ENCODE data around the gene SLC17A3.

SLC17A3 gene

DNA sequence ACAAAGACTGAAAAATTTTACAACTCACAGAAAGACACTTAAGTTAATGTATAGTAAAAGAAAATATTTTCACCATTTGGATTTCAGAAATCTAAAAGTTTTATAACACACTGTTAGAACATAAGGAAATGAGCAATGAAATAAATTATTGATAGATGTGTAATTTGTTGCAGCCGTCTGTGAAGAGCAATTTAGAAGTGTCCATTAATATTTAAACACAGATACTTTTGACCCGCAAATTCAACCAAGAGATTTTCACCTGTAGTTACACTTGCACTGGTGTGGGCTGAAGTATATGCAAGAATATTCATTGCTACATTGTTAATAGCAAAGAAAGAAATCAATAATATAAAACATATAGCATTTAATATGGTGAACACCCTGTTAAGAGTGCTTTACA is 14.6 kb upstream of the SLC17A3 start:
- DNase-seq = no peak

DNA sequence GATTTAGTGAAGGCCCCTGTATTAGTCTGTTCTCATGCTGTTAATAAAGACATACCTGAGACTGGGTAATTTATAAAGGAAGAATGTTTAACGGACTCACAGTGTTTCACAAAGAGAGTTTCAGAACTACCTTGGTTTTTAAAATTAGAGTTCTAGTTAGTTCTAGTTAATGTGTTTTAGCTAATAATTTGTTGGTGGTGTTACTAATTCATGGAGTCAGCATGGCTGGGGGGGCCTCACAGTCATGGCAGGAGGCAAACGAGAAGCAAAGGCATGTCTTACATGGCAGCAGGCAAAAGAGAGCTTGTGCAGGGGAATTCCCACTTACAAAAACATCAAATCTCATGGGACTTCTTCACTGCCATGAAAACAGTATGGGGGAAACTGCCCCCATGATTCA is 12.0 kb upstream of the SLC17A3 start:
- DNase-seq = no peak

DNA sequence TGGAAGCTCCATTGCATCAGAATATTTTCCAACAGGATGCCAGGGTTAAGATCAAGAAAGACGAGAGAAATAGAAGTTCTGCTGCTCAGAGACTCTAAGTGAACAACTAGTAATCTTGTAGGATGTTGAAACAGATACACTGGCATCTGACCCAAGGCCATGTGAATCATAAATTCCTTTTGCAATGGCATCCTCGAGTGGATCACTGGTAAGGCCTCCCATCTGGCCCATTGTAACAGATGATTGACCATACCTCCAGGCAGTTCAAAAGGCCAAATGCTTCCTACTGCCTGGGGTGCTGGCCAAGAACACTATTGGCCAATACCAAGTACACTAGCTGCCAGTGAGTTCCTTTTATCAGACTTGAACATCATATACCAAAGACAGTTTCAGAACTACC is 9.9 kb upstream of the SLC17A3 start:
- no peak for DNase-seq

DNA sequence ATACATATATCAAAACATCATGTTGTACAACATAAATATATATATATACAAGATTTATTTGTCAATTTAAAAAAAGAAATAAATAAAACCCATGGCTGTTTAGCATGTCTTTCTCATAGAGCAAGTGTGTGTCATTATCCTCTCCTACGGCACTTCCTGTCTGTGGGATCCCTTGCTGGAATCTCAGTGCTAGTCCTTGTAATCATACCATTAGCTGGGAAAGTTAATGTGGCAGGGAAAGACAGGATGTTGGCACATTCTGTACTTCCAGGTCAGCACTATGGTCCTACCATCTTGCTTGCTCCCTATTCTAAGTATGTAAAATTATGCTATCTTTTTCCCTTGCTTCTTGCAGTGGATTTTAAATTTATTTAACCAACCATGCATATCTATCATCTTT is 9.5 kb upstream of the SLC17A3 start:
- no peak for DNase-seq

DNA sequence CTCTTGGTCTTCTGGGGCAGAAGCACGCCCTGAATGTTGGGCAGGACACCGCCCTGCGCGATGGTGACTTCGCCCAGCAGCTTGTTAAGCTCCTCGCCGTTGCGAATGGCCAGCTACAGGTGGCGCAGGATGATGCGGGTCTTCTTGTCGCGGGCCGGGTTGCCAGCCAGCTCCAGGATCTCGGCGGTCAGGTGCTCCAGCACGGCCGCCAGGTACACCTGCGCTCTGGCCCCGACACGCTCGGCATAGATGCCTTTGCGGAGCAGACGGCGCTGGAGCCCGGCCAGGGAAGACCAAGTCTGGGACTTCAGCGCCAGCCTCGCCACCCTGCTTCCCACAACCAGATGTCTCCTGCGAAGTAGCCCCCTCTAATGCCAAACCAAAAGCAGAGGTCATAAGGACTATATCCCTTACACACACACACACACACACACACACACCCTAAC is 8.0 kb upstream of the SLC17A3 start:
- no peak for DNase-seq

DNA sequence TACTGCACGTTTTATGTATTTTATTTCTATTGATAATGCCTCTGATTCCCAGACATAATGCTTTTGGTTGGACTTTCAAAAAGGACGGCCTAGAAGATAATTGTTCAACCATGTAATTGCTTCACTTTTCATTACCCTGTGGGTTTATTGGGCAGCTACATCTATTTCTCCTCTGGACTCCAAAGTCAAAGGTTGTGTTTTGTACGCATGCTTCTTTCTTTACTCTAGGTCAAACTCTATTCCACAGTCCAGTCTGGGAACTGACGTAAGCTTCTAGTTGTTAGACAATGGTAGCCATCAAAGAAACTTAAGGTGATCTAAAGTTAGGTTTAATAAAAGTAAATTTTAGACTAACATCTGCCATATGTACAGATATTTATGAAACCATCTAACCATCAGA is 6.6 kb upstream of the SLC17A3 start:
- DNase-seq = no peak

DNA sequence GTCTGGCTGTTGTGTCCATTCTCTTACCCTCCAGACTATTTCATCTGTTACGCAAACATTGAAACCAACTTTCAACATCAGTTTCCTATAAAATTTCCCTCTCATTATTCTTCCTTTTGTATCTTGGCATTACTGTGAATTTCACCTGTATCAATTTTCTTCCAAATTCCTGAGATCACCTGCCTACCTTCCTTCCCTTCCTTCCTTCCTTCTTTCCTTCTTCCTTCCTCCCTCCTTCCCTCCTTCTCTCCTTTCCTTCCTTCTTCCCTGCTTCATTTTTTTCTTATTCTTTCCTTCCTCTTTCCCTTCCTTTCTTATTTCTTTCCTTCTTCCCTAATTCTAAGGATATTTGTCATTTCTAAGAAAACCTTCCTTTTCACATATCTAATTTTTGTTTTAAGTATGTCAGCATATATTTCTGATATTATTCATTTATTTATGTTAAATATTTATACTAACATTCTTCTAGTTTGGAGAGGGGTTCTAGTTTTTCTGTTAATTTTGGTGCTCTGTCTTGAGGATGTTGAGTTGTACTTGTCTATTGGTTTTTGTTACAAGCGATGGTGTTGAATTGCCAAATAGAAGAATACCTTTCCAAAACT is 4.8 kb upstream of the SLC17A3 start:
- DNase-seq = no peak

DNA sequence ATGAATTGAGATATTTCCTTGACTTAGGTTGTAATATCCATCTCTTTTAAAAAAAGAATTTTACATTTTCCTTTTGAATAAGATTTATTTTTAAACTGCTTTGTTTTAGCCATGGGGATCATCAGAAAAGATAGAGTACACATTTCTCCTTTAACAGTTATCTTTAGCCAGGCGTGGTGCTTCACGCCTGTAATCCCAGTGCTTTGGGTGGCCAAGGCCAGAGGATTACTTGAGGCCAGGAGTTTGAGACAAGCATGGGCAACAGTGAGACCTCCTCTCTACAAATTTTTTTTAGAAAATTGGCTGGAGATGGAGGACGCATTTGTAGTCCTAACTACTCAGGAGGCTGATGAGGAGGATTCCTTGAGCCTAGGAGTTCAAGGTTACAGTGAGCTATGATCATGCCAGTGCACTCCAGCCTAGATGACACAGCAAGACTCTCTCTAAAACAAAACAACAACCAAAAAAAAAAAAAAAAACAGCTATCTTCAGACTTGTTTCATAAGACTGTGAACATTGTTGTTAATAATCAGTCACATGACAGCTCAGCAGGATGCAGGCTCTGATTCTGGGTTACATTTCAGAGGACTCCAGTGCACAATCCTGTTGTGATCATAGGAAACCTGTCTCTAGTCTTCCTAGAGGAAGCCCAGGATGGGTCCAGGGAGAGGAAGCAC is 2.0 kb upstream of the SLC17A3 start:
- DNase-seq = no peak

DNA sequence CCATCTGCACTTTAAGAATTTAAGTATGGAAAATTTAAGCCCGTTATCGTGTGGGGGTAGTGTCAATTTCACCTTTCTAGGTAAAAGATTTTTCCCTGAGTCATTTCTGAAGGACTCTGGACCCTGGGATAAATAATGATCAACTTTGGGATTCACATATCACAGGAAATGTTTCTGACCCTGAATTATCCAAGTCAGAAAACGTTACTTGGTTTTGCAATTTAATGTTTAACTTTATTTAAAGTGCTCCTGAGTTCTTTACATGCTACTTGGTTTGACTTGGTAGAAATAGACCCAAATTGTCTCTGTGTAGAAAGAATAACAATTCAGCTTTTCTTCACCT is 1.5 kb upstream of the SLC17A3 start:
- no peak for DNase-seq

DNA sequence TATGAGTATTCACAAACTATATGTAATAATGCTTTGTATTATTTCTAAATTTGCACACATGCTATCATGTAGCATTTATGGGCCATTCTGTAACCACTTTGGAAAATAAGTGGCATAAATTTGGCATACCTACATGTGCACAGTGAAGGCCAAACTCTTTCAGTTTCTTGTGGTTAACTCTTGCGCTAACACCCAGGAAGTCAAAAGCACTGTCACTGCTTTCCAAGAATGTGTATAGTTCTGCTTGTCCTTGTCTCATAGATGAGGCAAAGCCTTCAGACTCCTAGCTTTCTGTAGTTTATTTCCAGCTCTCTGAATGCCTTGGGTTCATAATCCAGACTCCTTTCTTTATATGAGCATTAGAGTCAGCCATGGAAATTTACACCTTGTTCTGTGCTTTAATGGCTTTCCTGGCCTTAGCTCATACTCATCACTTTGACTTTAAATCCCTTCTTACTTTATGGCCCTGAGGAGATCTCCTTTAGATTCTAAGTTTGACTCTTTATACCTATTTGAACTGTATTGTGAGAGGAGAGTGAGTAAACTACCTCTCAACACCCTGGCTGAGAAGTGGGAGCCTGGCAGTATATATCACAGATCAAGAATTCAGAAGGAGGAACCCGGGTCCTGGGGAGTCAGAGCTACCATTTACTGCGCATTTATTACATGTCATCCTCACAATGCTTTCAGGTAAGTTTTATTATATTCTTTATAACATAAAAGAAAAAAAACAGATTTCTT is 949 bp upstream of the SLC17A3 start:
- DNase-seq = no peak

DNA sequence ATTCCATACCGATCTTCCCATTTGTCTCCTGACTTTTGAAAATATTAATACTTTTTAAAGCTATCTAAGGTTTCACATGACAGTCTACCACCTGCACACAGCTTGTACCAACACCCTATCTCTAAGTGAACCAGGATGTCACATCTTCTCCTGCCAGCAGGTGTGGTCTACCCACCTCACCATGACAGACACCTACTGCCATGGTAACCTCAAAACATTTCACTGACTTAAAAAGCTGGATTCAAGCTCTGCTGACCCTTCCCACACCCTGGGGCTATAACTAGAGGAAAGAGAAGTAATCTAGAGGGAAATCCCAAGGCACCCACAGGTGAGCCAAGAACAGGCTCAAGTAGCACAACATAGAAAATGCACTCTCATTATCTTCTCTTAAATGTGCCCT is 1.2 kb downstream of the SLC17A3 start:
- no peak for DNase-seq

DNA sequence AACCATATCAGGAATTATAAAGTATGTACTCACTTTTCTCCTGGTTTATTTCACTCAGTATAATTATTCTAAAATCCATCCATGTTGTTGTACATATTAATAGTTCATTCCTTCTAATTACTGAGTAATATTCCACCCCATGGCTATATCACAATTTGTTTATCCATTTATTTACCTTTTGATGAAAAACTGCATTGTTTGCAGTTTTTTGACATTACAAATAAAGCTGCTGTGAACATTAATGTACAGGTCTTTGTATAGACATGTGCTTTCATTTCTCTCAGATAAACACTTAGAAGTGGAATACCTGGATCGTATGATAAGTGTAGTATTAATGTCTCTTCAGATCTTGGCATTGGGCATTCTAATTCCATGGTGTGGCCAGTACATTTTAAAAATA is 4.2 kb downstream of the SLC17A3 start:
- no peak for DNase-seq

DNA sequence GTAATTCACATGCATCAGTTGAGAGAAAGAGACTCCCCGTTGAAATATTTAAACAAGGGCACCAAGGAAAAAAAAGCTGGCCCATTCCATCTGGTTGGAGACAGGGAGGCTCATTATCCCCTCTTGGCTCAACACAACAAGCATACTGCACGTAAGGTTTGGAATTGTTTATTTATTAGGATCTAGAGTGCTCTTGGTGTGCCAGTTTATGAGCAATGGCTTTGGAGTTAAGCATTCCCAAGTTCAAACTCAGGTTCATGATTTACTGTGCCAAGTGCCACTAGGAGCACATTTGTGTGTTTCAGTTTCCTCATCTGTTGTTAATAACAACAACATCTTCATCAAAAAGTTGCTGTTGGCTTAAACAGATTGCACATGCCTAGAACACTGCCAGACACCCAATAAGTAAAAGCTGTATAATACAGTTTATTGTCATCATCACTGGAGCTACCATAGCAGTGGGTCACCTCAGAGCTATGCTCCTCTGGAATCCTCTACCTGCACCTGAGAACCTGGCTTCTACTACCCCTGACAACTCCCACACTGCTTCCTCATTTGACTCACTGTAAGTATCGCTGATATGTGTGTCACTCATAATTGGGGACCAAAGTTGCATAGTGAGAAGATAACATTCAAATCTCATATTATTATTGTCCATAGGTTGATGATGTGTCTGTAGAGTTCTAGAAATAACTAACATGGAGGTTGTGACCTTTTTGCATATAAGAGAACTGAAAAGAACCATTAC is 5.4 kb downstream of the SLC17A3 start:
- DNase-seq = no peak

DNA sequence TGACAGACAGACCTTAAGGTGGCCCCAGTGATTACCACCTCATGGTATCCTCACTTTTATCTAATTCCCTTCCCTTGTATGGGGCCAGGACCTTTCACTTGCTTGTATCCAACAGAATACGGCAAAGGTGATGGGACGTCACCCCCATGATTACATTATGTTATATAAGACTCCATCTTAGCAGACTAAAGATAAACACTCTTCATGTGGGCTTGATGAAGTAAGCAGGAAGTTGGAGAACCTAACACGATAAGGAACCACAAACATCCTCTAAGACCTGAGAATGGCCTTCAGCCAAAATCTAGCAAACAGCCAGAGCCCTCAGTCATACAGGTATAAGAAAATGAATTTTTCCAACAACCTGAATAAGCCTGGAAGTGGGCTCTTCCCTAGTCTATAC is 8.0 kb downstream of the SLC17A3 start:
- DNase-seq = no peak

DNA sequence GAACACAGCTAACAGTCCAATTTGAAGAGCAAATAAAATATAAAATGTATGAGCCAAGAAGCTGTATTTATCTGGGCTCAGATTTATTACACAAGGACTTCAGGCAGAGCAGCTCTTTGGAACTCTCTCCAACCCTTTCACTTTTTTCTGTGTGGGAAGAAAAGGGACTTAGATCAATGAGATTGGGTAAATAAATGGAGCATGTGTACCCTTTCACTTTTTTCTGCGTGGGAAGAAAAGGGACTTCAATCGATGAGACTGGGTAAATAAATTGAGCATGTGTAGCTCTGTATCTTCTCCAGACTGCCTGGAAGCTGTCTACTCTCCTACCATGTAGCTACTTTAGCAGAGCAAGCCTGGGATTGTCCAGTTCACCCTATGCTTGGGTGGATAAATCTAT is 10.7 kb downstream of the SLC17A3 start:
- no peak for DNase-seq

DNA sequence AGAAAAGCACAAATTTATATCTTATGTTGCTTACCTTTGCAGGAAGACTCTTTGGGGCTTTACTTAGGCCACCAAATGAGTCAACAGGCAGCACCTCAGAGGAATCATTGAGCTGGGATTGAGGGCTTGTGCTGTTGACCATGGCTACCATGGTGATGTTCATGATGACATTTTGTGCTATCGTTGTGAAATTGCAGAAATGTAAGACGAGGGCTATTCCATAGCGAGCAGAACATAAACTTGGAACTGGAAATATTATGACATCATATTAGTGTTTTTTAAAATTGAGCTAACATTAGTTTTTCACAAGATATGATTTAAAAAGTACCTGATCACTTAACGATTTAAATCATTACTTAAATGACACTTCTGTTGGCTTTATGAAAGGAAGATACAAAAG is 11.8 kb downstream of the SLC17A3 start:
- DNase-seq = no peak

DNA sequence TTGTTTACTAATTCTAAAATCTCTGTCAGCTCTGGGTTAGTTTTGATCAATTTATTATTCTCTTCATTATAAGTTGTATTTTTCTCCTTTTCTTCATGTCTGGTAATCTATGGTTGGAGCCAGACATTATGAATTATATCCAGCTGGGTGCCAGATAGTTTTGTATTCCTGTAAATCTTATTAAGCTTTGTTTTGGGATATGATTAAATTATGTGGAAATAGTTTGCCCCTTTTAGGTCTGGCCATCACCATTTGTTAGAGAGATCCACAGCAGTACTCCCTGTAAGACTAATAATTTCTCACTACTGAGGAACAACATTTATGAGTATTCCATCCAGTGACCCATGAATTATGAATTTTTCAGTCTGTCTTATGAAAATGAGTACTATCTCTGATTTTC is 21.3 kb downstream of the SLC17A3 start:
- no peak for DNase-seq

DNA sequence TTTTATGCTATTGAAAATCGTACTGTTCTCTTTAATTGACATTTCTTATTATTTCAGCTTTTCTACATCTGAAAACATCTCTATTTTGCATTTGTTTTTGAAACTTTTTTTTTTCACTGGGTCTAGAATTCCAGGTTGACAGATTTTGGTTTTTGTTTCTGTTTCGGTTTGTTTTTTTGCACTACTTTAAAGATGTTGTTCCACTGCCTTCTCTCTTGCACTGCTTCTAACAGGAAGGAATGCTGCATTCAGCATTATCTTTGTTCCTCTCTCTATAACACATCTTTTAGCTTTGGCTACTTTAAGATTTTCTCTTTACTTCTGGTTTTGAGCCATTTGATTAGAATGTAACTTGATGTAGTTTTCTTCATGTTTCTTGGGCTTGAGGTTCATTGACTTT is 22.1 kb downstream of the SLC17A3 start:
- no peak for DNase-seq

DNA sequence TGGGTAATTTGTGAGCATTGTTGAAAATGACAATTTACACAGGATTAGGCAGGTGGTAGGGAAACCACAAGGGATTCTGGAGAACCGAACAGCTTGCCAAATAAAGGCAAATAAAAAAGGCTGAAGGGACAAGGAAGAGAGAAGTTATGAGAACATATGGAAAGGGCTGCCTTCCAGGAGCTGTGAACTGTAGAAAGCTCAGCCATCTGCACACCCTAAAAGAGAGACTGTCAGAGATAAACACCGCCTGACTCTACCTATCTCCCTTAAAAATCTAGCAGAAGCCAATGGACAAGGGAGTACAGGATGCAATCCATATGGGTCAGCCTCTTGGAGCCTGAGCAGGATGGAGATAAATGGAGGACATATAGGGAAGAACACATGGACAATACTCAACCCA is 29.5 kb downstream of the SLC17A3 start:
- DNase-seq = no peak

DNA sequence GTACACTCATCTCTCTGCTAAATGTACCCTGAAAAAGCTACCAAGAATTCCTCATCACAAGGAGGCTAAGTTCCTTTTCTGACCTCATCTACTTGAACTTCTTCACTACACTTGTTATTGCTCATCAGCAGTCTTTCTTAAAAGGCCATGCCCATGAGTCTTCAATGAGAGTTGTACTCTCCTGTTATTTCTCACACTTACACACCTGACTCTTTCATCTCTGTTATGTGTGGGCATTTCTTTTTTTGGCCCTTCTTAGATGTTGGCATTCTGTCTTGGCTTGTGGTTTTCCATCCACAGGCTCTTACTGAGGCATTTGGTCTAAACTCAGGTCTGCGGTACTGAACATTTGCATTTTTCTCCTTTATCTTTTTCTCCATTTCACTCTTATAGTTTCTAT is 31.5 kb downstream of the SLC17A3 start:
- DNase-seq = no peak

DNA sequence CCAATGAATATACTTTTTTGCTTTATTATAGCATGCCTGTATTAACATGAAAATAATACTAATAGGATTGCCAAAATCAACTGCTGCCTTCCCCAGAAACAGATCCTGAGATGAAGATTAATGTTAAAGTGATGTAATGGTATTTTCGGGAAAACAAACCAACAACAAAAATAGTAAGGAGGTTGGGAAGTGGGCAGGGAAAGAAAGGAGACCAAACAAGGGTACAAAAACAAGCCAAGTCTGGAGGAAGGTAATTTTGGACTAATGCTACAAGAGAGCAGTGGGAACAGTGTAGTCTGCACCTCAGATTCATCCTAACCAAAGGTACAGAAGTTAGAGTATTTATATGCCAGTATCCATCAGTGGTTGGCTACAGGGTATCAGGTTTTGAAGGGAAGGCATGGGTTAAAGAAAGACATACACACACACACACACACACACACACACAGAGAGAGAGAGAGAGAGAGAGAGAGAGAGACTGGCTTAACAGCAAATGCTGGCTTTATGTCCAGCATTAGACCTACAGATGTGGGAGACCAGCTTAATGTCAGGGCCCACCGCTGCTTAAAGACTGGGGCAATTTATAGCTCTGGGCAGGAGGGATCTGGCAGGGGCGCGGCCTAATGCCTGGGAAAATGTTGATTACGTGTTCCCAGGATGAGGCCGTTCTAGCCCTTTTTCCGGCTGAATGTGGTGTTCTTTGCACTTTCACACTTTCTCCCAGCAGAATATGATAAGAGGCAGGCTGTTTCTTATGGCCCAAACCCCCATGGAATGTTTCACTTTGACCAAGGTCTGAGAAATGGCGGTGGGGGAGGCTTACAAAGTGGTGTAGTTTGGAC is 38.4 kb downstream of the SLC17A3 start:
- no peak for DNase-seq

DNA sequence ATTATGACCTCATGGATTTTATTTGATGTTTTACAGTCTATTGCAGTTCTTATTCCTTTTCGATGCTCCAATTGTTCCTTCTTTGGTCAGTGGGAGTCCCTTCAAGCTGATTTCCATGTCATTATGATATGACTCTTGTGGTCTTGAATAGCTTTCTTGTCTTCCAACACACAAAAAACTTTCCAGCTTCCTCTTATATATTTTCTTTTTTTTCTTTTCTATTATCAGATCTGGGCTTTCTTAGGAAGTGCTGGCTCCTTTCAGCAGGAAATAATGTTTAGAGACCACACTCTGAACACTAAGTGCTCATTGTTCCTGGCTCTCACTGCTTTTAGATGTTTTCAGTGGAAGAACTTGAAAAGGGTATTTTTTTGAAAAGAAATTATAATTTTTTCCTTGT is 39.1 kb downstream of the SLC17A3 start:
- no peak for DNase-seq

DNA sequence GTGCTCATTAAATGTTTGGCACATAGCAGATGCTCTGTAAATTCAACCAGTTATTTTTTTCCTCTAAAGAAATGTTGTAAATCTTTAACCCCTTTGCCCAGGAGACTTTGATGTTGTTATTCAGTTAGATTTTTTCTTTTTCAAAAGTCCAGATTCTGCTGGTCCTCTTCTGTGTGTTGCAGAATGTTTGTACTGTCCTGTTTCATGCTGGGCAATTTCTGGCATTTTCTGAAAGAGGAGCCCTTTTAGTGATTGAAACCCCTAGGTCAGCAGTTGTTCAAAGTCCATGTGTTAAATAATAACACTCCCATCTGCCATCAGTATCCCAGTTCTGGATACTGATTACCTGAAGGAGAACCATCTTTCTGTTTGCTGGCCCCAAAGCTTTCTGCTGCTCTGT is 40.9 kb downstream of the SLC17A3 start:
- DNase-seq = no peak

Data from NCI-H1417 treated with DMSO at 0.1 percent for 48 hours (cell line).